K562 (cell line): Measurements from ENCODE around the gene ETV4. TPM values are rescaled to one million over a fixed set of nuclear protein-coding genes. Genes with fewer than 3 reads are reported as not detected.

ENCODE experiments used
- CBFA2T3 ChIP-seq: fragments of 450-650 bp; IDR thresholded peaks from 2 replicates; pipeline ENCODE4 v1.6.1; 2017
- CREBBP ChIP-seq: IDR thresholded peaks from one replicate; pipeline ENCODE4 v1.6.1; 2012; ENCODE audit warnings: low read depth, mild to moderate bottlenecking, control low read depth, inconsistent platforms, low read length
- HNRNPL ChIP-seq: fragments of 200-400 bp; formaldehyde crosslinking; IDR thresholded peaks from 2 replicates; pipeline ENCODE4 v1.6.1; 2017; ENCODE audit warnings: low read depth, mild to moderate bottlenecking, low read length
- KDM5B ChIP-seq: fragments of 200-600 bp; sonication (generic); IDR thresholded peaks from 2 replicates; pipeline ENCODE4 v1.6.1; 2012; ENCODE audit warnings: low read depth, mild to moderate bottlenecking, moderate library complexity, low read length, control low read depth, inconsistent platforms; ENCODE audit not compliant: insufficient replicate concordance
- MAFF ChIP-seq: IDR thresholded peaks from 2 replicates; pipeline ENCODE4 v1.6.1; 2012; ENCODE audit warnings: low read length, improper control_type of control experiment
- NFYB ChIP-seq: IDR thresholded peaks from 2 replicates; pipeline ENCODE4 v1.6.1; 2011; ENCODE audit warnings: mild to moderate bottlenecking, moderate library complexity; ENCODE audit not compliant: insufficient read length; ENCODE audit errors: extremely low read depth
- SRF ChIP-seq, 2 experiments: fragments of 250-450, 450-650 bp in 1 of 2; sonication (Bioruptor Pico) in 1 of 2; sonication (generic) in 1 of 2; formaldehyde crosslinking; IDR thresholded peaks; 2 replicates each; pipeline versions ENCODE4 v1.5.0 to v1.5.1; 2020 to 2022; ENCODE audit warnings: mild to moderate bottlenecking in 1 of 2, missing genetic modification reagents in 1 of 2
- SRSF9 ChIP-seq: fragments of 200-400 bp; formaldehyde crosslinking; IDR thresholded peaks from 2 replicates; pipeline ENCODE4 v1.6.1; 2017; ENCODE audit warnings: low read depth, low read length, borderline replicate concordance
- U2AF2 ChIP-seq: fragments of 200-400 bp; formaldehyde crosslinking; optimal IDR thresholded peaks from 2 replicates; pipeline ENCODE3; 2017; ENCODE audit warnings: low read depth, mild to moderate bottlenecking, low read length
- polyA plus RNA-seq, 8 experiments: library from polyadenylated mRNA; depleted of rRNA in 4 of 8; stranded (reverse) in 5 of 8; unstranded in 3 of 8; fragments of >200 nt; fragmentation: Nextera tagmentation in 2 of 8; fragmentation: Illumina TruSeq in 1 of 8; extraction: Ambion mirVana in 2 of 8; extraction: Trizol in 1 of 8; gene quantifications; 2 replicates each; pipeline versions ENCODE4 v1.2.1 to v1.2.3, GENCODE V29; 2011 to 2014; ENCODE audit warnings: inconsistent platforms in 1 of 8, missing spikeins in 1 of 8
- total RNA-seq, 7 experiments: library from RNA; depleted of rRNA in 6 of 7; stranded (reverse); fragments of >200 nt in 6 of 7; fragmentation: Illumina TruSeq in 2 of 7; extraction: Trizol in 2 of 7; gene quantifications; 2 replicates each; pipeline versions ENCODE4 v1.2.1 to v1.2.3, GENCODE V29; 2011 to 2021; ENCODE audit warnings: low replicate concordance in 1 of 7
- TF ChIP-seq, protein P1 (sequence below), 2 experiments: fragments of 450-650 bp; IDR thresholded peaks; 2 replicates each; pipeline ENCODE4 v1.6.1; 2016; ENCODE audit warnings: mild to moderate bottlenecking in 2 of 2, borderline replicate concordance in 1 of 2, low read depth in 1 of 2, moderate library complexity in 1 of 2
- TF ChIP-seq, protein P2 (sequence below): IDR thresholded peaks from 2 replicates; pipeline ENCODE4 v1.6.1; 2011; ENCODE audit warnings: borderline replicate concordance, low read depth, mild to moderate bottlenecking, moderate library complexity, low read length; ENCODE audit not compliant: insufficient read depth, poor library complexity, severe bottlenecking
- TF ChIP-seq, protein P3 (sequence below), 3 experiments: fragments of 200-800 bp in 1 of 3; fragments of 250-450 bp in 1 of 3; fragments of 450-650 bp in 1 of 3; sonication (Bioruptor Pico) in 1 of 3; sonication (Bioruptor generic) in 1 of 3; formaldehyde crosslinking in 1 of 3; IDR thresholded peaks; 2 replicates each; pipeline versions ENCODE4 v1.6.1 to v1.8.0; 2016 to 2022; ENCODE audit warnings: mild to moderate bottlenecking in 2 of 3, missing genetic modification characterization in 2 of 3, missing compliant biosample characterization in 1 of 3, moderate library complexity in 1 of 3

The ETV4 gene
- total and polyA plus RNA-seq, 9 of the 15 experiments (the other 6 are each of a cell fraction or from before 2014, with no cell fraction given) = 5.5 to 66.3 (median 28.2) TPM

DNA sequence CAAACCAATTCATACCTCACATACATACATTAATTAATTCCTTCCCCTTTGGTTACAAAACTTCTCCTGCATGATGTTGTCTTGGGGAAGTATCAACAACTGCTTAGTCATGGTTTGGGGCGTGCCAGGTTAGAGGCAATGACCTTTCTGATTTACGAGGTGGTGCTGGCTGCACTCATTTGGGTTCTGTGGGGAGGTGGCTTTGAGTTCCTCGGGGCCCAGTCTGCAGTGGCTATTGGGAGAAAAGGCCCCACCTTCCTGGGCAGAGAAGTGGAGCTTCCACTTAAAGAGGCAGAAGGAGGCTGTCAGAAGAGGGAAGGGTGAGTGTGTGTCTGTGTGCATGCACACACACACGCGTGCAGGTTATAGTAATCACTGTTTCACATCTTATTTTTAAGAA is 10.2 kb upstream of the ETV4 start (continued):
- TF ChIP-seq MAFF (peak; percentile 97), CREBBP (no peak), SRSF9 (no peak), U2AF2 (no peak), SRF (CRISPR knock-in tag; IDR thresholded peaks at IDR 0.05) (no peak), HNRNPL (no peak), KDM5B (no peak), CBFA2T3 (peak; percentile 33; the same call in 1 of the 2 replicates), NFYB (no peak)
- TF ChIP-seq, protein P1, sequence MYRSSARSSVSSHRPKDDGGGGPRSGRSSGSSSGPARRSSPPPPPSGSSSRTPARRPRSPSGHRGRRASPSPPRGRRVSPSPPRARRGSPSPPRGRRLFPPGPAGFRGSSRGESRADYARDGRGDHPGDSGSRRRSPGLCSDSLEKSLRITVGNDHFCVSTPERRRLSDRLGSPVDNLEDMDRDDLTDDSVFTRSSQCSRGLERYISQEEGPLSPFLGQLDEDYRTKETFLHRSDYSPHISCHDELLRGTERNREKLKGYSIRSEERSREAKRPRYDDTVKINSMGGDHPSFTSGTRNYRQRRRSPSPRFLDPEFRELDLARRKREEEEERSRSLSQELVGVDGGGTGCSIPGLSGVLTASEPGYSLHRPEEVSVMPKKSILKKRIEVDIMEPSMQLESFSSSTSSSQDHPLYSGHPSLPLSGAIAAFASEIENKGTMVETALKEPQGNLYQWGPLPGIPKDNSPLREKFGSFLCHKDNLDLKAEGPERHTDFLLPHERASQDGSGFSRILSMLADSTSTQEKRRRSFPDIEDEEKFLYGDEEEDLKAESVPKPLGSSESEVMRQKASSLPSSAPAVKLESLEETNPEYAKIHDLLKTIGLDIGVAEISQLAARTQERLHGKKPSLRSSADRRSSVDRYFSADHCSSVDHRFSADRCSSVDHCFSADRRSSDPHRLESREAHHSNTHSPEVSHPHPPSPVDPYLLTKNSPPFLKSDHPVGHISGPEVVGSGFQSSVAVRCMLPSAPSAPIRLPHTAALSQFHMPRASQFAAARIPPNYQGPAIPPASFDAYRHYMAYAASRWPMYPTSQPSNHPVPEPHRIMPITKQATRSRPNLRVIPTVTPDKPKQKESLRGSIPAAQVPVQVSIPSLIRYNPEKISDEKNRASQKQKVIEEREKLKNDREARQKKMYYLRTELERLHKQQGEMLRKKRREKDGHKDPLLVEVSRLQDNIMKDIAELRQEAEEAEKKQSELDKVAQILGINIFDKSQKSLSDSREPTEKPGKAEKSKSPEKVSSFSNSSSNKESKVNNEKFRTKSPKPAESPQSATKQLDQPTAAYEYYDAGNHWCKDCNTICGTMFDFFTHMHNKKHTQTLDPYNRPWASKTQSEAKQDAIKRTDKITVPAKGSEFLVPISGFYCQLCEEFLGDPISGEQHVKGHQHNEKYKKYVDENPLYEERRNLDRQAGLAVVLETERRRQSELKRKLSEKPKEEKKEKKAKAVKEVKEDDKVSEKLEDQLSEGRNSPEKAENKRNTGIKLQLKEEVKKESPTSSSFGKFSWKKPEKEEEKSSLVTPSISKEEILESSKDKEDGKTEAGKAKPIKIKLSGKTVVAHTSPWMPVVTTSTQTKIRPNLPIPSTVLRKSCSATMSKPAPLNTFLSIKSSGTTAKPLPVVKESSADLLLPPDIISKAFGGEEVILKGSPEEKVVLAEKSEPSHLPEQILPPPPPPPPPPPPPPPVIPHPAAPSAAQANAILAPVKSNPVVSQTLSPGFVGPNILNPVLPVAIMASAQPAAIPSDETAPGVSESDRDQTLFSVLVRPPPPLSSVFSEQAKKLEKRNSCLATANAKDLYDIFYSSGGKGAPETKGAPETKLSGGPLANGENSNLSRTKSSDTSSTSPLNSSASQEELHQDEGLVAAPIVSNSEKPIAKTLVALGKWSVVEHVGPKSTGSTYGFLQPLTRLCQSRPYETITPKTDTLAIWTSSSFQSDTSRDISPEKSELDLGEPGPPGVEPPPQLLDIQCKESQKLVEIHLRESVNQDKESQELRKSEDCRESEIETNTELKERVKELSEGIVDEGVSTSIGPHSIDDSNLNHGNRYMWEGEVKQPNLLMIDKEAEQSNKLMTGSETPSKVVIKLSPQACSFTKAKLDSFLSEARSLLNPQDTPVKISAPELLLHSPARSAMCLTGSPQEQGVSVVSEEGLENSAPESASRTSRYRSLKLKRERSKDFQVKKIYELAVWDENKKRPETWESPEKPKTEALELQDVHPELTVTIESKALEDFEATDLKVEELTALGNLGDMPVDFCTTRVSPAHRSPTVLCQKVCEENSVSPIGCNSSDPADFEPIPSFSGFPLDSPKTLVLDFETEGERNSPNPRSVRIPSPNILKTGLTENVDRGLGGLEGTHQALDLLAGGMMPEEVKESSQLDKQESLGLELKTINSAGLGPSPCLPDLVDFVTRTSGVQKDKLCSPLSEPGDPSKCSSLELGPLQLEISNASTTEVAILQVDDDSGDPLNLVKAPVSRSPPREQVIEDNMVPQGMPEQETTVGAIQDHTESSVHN (IDR thresholded peaks at IDR 0.05; ENCODE audit: borderline replicate concordance in 1 of 2, low read depth in 1 of 2) = peak in 1 of 2 experiments; percentile 60; a peak in 2 of 4 replicates
- TF ChIP-seq, protein P2, sequence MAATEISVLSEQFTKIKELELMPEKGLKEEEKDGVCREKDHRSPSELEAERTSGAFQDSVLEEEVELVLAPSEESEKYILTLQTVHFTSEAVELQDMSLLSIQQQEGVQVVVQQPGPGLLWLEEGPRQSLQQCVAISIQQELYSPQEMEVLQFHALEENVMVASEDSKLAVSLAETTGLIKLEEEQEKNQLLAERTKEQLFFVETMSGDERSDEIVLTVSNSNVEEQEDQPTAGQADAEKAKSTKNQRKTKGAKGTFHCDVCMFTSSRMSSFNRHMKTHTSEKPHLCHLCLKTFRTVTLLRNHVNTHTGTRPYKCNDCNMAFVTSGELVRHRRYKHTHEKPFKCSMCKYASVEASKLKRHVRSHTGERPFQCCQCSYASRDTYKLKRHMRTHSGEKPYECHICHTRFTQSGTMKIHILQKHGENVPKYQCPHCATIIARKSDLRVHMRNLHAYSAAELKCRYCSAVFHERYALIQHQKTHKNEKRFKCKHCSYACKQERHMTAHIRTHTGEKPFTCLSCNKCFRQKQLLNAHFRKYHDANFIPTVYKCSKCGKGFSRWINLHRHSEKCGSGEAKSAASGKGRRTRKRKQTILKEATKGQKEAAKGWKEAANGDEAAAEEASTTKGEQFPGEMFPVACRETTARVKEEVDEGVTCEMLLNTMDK = no peak
- TF ChIP-seq, protein P3, sequence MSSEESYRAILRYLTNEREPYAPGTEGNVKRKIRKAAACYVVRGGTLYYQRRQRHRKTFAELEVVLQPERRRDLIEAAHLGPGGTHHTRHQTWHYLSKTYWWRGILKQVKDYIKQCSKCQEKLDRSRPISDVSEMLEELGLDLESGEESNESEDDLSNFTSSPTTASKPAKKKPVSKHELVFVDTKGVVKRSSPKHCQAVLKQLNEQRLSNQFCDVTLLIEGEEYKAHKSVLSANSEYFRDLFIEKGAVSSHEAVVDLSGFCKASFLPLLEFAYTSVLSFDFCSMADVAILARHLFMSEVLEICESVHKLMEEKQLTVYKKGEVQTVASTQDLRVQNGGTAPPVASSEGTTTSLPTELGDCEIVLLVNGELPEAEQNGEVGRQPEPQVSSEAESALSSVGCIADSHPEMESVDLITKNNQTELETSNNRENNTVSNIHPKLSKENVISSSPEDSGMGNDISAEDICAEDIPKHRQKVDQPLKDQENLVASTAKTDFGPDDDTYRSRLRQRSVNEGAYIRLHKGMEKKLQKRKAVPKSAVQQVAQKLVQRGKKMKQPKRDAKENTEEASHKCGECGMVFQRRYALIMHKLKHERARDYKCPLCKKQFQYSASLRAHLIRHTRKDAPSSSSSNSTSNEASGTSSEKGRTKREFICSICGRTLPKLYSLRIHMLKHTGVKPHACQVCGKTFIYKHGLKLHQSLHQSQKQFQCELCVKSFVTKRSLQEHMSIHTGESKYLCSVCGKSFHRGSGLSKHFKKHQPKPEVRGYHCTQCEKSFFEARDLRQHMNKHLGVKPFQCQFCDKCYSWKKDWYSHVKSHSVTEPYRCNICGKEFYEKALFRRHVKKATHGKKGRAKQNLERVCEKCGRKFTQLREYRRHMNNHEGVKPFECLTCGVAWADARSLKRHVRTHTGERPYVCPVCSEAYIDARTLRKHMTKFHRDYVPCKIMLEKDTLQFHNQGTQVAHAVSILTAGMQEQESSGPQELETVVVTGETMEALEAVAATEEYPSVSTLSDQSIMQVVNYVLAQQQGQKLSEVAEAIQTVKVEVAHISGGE (CRISPR knock-in tag; IDR thresholded peaks at IDR 0.05) = no peak
